H1 (cell line): ENCODE measurements around the gene TLE1. TPM values are rescaled to one million over a fixed set of nuclear protein-coding genes. Genes with fewer than 3 reads are reported as not detected.

Source experiments
- CHD1 ChIP-seq: IDR thresholded peaks from 2 replicates; pipeline ENCODE4 v1.6.1; 2012; ENCODE audit warnings: low read depth, low read length, improper control_type of control experiment
- CTBP2 ChIP-seq: IDR thresholded peaks from 2 replicates; pipeline ENCODE4 v1.7.0; 2011; ENCODE audit warnings: borderline replicate concordance, mild to moderate bottlenecking, moderate library complexity, mixed read lengths, low read length; ENCODE audit not compliant: insufficient read depth, insufficient read length
- FOSL1 ChIP-seq: IDR thresholded peaks from 2 replicates; pipeline ENCODE4 v1.6.1; 2011; ENCODE audit warnings: mild to moderate bottlenecking, low read depth, low read length, moderate library complexity; ENCODE audit not compliant: insufficient read depth
- KDM5A ChIP-seq: fragments of 200-600 bp; IDR thresholded peaks from 2 replicates; pipeline ENCODE4 v1.7.1; 2012; ENCODE audit warnings: mild to moderate bottlenecking, low read length, inconsistent platforms, mixed read lengths
- POLR2A ChIP-seq, 2 experiments: IDR thresholded peaks; 1 replicate in 1 of 2; 2 replicates in 1 of 2; pipeline ENCODE4 v1.6.1; 2011; ENCODE audit warnings: low read depth in 2 of 2, low read length in 2 of 2, mild to moderate bottlenecking in 2 of 2; ENCODE audit errors: control extremely low read depth in 1 of 2
- SIX5 ChIP-seq: IDR thresholded peaks from 2 replicates; pipeline ENCODE4 v1.6.1; 2011; ENCODE audit warnings: mild to moderate bottlenecking, low read depth, low read length
- SP1 ChIP-seq: IDR thresholded peaks from 2 replicates; pipeline ENCODE4 v1.6.1; 2011; ENCODE audit warnings: low read depth, low read length
- SRF ChIP-seq: IDR thresholded peaks from 2 replicates; pipeline ENCODE4 v1.6.1; 2011; ENCODE audit warnings: mild to moderate bottlenecking, low read depth, low read length, moderate library complexity
- polyA plus RNA-seq, 7 experiments: library from polyadenylated mRNA; depleted of rRNA in 3 of 7; stranded (reverse) in 5 of 7; unstranded in 2 of 7; fragments of >200 nt in 5 of 7; fragments of 200-250 nt in 2 of 7; gene quantifications; 1 replicate in 5 of 7; 2 replicates in 1 of 7; 4 replicates in 1 of 7; pipeline versions ENCODE4 v1.2.1 to v1.2.3, GENCODE V29; 2011 to 2013; ENCODE audit warnings: missing spikeins in 2 of 7, mixed read lengths in 2 of 7
- total RNA-seq: library from RNA; stranded (reverse); fragmentation: NEBNext Ultra II Directional; extraction: Animal tissue kit (Norgen Biotek cat#: 25700); gene quantifications from 2 replicates; pipeline ENCODE4 v1.2.1, GENCODE V29; 2021
- TF ChIP-seq, protein P1 (sequence below): IDR thresholded peaks from 2 replicates; pipeline ENCODE4 v1.6.1; 2012; ENCODE audit warnings: low read length, inconsistent platforms

Gene TLE1
- total and polyA plus RNA-seq, 2 of the 8 experiments (the other 6 are each of a cell fraction or from before 2014, with no cell fraction given), result 81.8 to 91.6 TPM

DNA sequence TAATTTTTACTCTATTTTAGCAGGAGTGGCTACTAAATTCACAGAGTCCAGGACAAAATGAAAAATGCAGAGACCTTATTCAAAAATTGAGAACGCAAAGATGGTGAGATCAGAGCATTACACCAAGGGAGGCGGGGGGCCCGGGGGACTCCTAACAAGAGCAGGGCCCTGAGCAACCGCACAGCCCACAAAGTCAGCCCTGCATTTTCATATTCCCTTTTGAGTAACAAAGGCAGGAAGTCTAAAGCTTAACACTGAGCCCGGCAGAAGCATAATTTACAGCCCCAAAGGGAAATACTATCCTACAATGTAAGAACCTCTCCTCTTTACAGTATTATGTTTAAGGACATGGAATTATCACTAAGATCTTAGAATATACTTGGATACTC is 69.4 kb downstream of the TLE1 start (continued):
- TF ChIP-seq, protein P1, sequence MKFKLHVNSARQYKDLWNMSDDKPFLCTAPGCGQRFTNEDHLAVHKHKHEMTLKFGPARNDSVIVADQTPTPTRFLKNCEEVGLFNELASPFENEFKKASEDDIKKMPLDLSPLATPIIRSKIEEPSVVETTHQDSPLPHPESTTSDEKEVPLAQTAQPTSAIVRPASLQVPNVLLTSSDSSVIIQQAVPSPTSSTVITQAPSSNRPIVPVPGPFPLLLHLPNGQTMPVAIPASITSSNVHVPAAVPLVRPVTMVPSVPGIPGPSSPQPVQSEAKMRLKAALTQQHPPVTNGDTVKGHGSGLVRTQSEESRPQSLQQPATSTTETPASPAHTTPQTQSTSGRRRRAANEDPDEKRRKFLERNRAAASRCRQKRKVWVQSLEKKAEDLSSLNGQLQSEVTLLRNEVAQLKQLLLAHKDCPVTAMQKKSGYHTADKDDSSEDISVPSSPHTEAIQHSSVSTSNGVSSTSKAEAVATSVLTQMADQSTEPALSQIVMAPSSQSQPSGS, result no peak
- TF ChIP-seq FOSL1 (no peak), CHD1 (no peak), KDM5A (no peak), CTBP2 (no peak), SIX5 (no peak), POLR2A (IDR thresholded peaks at IDR 0.05; ENCODE audit: control extremely low read depth in 1 of 2, low read depth in 2 of 2, low read length in 2 of 2) (no peak), SP1 (no peak), SRF (no peak)
